HL-60 (cell line): ENCODE measurements around the gene BBC3.

Experiments
- CTCF ChIP-seq: IDR thresholded peaks from one replicate; pipeline ENCODE4 v1.5.1; 2011; ENCODE audit warnings: low read length, control low read depth, inconsistent platforms; ENCODE audit not compliant: insufficient read depth
- GABPA ChIP-seq: IDR thresholded peaks from 2 replicates; pipeline ENCODE4 v1.6.1; 2012; ENCODE audit warnings: low read depth
- POLR2AphosphoS5 ChIP-seq: IDR thresholded peaks from 2 replicates; pipeline ENCODE4 v1.6.1; 2012; ENCODE audit warnings: low read depth
- REST ChIP-seq: IDR thresholded peaks from 2 replicates; pipeline ENCODE4 v1.6.1; 2012; ENCODE audit warnings: low read depth; ENCODE audit not compliant: insufficient replicate concordance
- SPI1 ChIP-seq: IDR thresholded peaks from 2 replicates; pipeline ENCODE4 v1.6.1; 2012; ENCODE audit warnings: low read depth, mild to moderate bottlenecking, borderline replicate concordance

GRCh38 chr19:47231215-47232054 is 436 bp upstream of the BBC3 start:
- TF ChIP-seq CTCF (no peak), REST (peak; percentile 85), POLR2AphosphoS5 (no peak), SPI1 (no peak), GABPA (no peak)
